Suprapubic skin (tissue), 4 donors: Measurements from ENCODE around the gene TBC1D20. TPM values are rescaled to one million over a fixed set of nuclear protein-coding genes. Genes with fewer than 3 reads are reported as not detected.

Source experiments
- DNase-seq, 2 donors: peaks; one replicate each; pipeline ENCODE4 v3.0.0-alpha.2; 2019; ENCODE audit warnings: low spot score in 2 of 2
- H3K27ac ChIP-seq: fragments of 200-600 bp; sonication (generic); one replicate; pipeline ENCODE4 v1.5.1; 2019
- H3K27me3 ChIP-seq: fragments of 200-600 bp; sonication (generic); one replicate; pipeline ENCODE4 v1.5.1; 2019
- H3K36me3 ChIP-seq: fragments of 200-600 bp; sonication (generic); one replicate; pipeline ENCODE4 v1.5.1; 2019
- H3K4me1 ChIP-seq: fragments of 200-600 bp; sonication (generic); one replicate; pipeline ENCODE4 v1.5.1; 2019
- H3K4me3 ChIP-seq: fragments of 200-600 bp; sonication (generic); one replicate; pipeline ENCODE4 v1.5.1; 2019; ENCODE audit warnings: mild to moderate bottlenecking
- H3K9me3 ChIP-seq: fragments of 200-600 bp; sonication (generic); one replicate; pipeline ENCODE4 v1.5.1; 2019
- EP300 ChIP-seq: sonication (generic); formaldehyde crosslinking; IDR thresholded peaks from one replicate; pipeline ENCODE4 v1.6.1; 2017; ENCODE audit warnings: antibody characterized with exemption
- POLR2A ChIP-seq, 2 donors: fragments of 450-650 bp; IDR thresholded peaks; one replicate each; pipeline ENCODE4 v1.6.1; 2017; ENCODE audit warnings: antibody characterized with exemption in 2 of 2, mild to moderate bottlenecking in 2 of 2, moderate library complexity in 2 of 2
- POLR2AphosphoS5 ChIP-seq, 3 donors: sonication (generic); formaldehyde crosslinking; IDR thresholded peaks; one replicate each; pipeline ENCODE4 v1.6.1; 2017; ENCODE audit warnings: antibody characterized with exemption in 3 of 3
- WGBS: methylation state at CpG from one replicate; pipeline ENCODE4 v1.1.5; 2018; 5-methylcytosine and 5-hydroxymethylcytosine counted together
- total RNA-seq, 4 donors: library from RNA; depleted of rRNA; stranded (reverse); fragments of >200 nt; gene quantifications; one replicate each; pipeline ENCODE4 v1.1.0, GENCODE V29; 2016
- TF ChIP-seq, protein P1 (sequence below), 2 donors: fragments of 200-600 bp in 1 of 2; fragments of 450-650 bp in 1 of 2; sonication (generic) in 1 of 2; IDR thresholded peaks; one replicate each; pipeline ENCODE4 v1.5.1; 2016 to 2019; ENCODE audit warnings: antibody characterized with exemption in 2 of 2, mild to moderate bottlenecking in 1 of 2, moderate library complexity in 1 of 2

Gene TBC1D20
- total RNA-seq, 4 donors from 2014 or later, result 49.0 to 78.7 (median 60.6) TPM

DNA sequence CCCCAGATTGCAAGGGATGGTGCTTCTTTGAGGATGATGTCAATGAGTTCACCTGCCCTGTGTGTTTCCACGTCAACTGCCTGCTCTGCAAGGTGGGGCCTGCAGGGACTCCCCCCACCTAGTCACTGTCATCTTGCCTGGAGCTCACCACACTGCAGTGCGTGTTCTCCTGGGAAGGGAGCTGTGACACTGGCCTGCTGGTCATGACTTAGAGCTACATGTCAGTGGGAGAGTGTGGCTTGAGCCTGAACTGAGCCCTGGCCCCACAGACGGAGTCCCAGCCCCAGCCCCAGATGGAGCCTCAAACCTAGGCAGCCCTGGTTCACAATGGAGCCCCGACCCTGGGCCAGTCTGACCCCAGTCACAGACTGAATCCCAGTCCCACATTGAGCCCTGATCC is 34.9 kb downstream of the TBC1D20 start:
- DNase-seq, result no peak
- H3K27me3 ChIP-seq, result no peaks in the 10 kb centered on the region
- no peak for TF ChIP-seq EP300
- TF ChIP-seq, protein P1, sequence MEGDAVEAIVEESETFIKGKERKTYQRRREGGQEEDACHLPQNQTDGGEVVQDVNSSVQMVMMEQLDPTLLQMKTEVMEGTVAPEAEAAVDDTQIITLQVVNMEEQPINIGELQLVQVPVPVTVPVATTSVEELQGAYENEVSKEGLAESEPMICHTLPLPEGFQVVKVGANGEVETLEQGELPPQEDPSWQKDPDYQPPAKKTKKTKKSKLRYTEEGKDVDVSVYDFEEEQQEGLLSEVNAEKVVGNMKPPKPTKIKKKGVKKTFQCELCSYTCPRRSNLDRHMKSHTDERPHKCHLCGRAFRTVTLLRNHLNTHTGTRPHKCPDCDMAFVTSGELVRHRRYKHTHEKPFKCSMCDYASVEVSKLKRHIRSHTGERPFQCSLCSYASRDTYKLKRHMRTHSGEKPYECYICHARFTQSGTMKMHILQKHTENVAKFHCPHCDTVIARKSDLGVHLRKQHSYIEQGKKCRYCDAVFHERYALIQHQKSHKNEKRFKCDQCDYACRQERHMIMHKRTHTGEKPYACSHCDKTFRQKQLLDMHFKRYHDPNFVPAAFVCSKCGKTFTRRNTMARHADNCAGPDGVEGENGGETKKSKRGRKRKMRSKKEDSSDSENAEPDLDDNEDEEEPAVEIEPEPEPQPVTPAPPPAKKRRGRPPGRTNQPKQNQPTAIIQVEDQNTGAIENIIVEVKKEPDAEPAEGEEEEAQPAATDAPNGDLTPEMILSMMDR (IDR thresholded peaks at IDR 0.05), result no peak
- no peaks in the 10 kb centered on the region for H3K9me3 ChIP-seq
- no peak overlapping the region for H3K4me3 ChIP-seq
- no peak overlapping the region for H3K27ac ChIP-seq
- no peaks in the 10 kb centered on the region for H3K4me1 ChIP-seq
- H3K36me3 ChIP-seq, result peaks cover 86% of the 10 kb centered on the region
- 80% methylated on average over 1 of the region's 4 CpGs for WGBS

DNA sequence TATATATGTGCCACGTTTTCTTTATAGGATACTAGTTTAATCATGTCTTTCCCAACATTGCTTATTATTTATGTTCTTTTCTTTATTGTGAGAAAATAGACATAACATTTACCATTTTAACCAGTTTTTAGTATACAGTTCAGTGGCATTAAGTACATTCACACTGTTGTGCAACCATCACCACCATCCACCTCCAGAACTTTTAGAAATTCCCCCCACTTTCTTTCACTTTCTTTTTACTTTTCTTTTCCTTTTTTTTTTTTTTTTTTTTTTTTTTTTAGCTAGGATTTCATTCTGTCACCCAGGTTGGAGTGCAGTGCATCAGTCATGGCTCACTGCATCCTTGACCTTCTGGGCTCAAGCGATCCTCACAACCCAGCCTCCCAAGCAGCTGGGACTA is 35.8 kb downstream of the TBC1D20 start:
- DNase-seq, result no peak
- no peak overlapping the region for H3K27ac ChIP-seq
- H3K4me3 ChIP-seq, result no peak overlapping the region
- TF ChIP-seq EP300 (no peak), POLR2AphosphoS5 (IDR thresholded peaks at IDR 0.05) (no peak), POLR2A (IDR thresholded peaks at IDR 0.05) (no peak)
- TF ChIP-seq, protein P1 (IDR thresholded peaks at IDR 0.05), result no peak
- no peaks in the 10 kb centered on the region for H3K4me1 ChIP-seq
- H3K36me3 ChIP-seq, result peaks cover 85% of the 10 kb centered on the region
- H3K27me3 ChIP-seq, result no peaks in the 10 kb centered on the region
- 98% methylated on average over 2 of the region's 2 CpGs for WGBS
- H3K9me3 ChIP-seq, result no peaks in the 10 kb centered on the region

DNA sequence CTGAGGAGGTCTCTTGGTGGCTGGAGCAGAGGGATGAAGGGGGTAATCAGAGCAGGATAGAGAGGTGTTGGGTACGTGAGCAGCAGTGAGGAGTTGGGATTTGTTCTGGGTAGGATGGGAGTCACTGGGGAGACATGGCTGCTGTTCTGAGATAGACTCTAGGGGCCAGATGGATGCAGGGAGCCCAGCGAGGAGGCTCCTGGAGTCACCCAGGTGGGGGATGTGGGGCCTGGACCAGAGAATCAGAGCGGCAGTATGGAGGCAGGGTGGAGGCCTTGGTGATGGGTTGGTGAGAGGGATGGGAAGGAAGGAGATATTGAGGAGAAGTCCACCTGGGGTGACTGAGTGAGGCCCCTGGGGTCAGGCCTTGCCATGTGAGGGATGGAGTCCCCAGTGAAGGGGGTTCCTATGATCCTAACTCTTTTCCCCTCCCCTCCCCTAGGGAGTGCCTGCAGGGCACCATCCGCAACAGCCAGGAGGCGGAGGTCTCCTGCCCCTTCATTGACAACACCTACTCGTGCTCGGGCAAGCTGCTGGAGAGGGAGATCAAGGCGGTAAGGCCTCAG is 40.6 kb downstream of the TBC1D20 start:
- 96% methylated on average over 8 of the region's 8 CpGs for WGBS
- H3K4me1 ChIP-seq, result no peaks in the 10 kb centered on the region
- H3K36me3 ChIP-seq, result peaks cover 74% of the 10 kb centered on the region
- H3K27ac ChIP-seq, result no peak overlapping the region
- no peaks in the 10 kb centered on the region for H3K9me3 ChIP-seq
- no peak for DNase-seq
- TF ChIP-seq POLR2AphosphoS5 (IDR thresholded peaks at IDR 0.05), result no peak
- TF ChIP-seq, protein P1 (IDR thresholded peaks at IDR 0.05), result no peak
- TF ChIP-seq EP300, result no peak
- TF ChIP-seq POLR2A (IDR thresholded peaks at IDR 0.05), result no peak
- no peak overlapping the region for H3K4me3 ChIP-seq
- H3K27me3 ChIP-seq, result no peaks in the 10 kb centered on the region

DNA sequence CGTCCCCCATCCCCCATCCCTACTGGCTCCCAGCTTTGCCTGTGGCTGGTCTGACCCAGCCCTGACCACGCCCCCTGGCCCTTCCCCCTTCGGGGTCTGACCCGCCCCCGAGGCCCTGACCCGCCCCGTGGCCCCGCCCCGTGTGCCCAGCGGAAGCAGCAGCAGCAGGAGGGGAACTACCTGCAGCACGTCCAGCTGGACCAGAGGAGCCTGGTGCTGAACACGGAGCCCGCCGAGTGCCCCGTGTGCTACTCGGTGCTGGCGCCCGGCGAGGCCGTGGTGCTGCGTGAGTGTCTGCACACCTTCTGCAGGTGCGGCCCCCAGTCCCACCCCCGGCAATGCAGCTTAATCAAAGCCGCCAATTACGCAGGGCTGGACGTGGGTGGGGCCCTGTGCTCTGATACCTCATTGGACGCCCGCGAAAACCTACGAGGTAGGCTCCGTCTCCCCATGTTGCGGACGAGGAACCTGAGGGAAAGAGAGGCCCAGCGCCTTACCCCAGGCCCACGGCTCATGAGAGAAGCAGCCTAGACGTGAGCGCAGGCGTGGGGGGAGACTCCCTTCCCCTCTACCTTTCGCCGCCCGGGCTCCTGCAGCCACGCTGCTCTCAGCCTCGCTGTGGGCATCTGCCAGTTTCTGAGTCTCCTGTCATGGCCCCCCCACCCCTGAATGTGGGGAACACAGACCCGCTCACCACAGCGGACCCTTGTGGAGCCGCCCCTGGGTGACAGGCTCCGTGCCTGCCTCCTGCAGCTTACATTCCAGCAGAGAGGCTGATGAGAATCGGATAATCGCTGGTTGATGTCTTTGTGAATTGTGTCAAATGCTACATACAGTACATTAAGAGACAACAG is 41.4 kb downstream of the TBC1D20 start:
- H3K9me3 ChIP-seq, result no peaks in the 10 kb centered on the region
- no peak for DNase-seq
- H3K27ac ChIP-seq, result no peak overlapping the region
- no peak overlapping the region for H3K4me3 ChIP-seq
- WGBS, result 94% methylated on average over 24 of the region's 49 CpGs
- H3K27me3 ChIP-seq, result no peaks in the 10 kb centered on the region
- no peak for TF ChIP-seq POLR2AphosphoS5 (IDR thresholded peaks at IDR 0.05)
- no peak for TF ChIP-seq POLR2A (IDR thresholded peaks at IDR 0.05)
- TF ChIP-seq, protein P1 (IDR thresholded peaks at IDR 0.05), result no peak
- TF ChIP-seq EP300, result no peak
- H3K4me1 ChIP-seq, result no peaks in the 10 kb centered on the region
- peaks cover 74% of the 10 kb centered on the region for H3K36me3 ChIP-seq

DNA sequence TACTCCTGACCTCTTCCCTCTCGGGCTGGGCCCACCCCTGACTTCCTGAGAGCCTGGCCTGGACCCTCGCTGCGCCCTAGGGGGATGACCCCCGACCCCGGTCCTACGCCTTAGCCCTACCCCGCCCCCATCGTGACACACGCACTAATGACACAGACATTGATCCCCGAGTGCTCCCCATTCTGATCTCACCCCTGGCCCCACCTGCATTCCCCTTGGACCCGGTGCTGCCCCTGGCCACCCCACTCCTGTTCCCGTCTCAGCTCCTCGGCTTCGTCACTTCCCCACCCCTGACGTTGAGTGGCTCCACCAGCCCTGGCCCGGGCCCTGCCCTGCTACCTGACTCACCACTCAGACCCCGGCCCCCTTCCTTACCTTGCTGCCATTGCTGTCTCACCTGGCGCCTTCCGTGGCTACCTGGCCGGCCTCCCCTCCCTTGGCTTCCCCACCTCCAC is 42.1 kb downstream of the TBC1D20 start:
- Histone ChIP-seq H3K9me3 (no peaks in the 10 kb centered on the region), H3K27me3 (no peaks in the 10 kb centered on the region), H3K36me3 (peaks cover 70% of the 10 kb centered on the region), H3K4me1 (no peaks in the 10 kb centered on the region), H3K27ac (no peak overlapping the region), H3K4me3 (no peak overlapping the region)
- WGBS, result 87% methylated on average over 20 of the region's 20 CpGs
- TF ChIP-seq POLR2AphosphoS5 (IDR thresholded peaks at IDR 0.05), result no peak
- no peak for TF ChIP-seq POLR2A (IDR thresholded peaks at IDR 0.05)
- no peak for TF ChIP-seq EP300
- TF ChIP-seq, protein P1 (IDR thresholded peaks at IDR 0.05), result no peak
- no peak for DNase-seq
